ENCODE measurements around the gene RPL31.

GRCh38 chr2:101003278-101003775, 1.2 kb downstream of the RPL31 start:
- TF ChIP-seq CTCF (IDR thresholded peaks at IDR 0.05; ENCODE audit: low read length) (no peak), EZH2 (optimal IDR thresholded peaks at IDR 0.05; ENCODE audit: low read depth, low read length) (no peak)

Data from MM.1S (cell line).